Endothelial cell of umbilical vein (primary cell): ENCODE results near the gene HTRA3. TPM values are rescaled to one million over a fixed set of nuclear protein-coding genes. Genes with fewer than 3 reads are reported as not detected.

Experiments used
- BruUV-seq: library from RNA; stranded (reverse); fragments of 400-500 nt; replicated peaks from 2 replicates; lab custom pipeline; 2021; lab: Mats Ljungman, UMichigan
- CTCF ChIA-PET: fragments of 300-600, 350-600 bp; sonication (Branson Sonifier 250); formaldehyde crosslinking; loops from one replicate; lab custom pipeline; 2021; ENCODE audit warnings: antibody characterized with exemption, inconsistent platforms; lab: Charles Lee
- POLR2A ChIA-PET: fragments of 300-600, 350-600 bp; sonication (Branson Sonifier 250); formaldehyde crosslinking; loops from one replicate; lab custom pipeline; 2021; ENCODE audit warnings: antibody characterized with exemption, inconsistent platforms; lab: Charles Lee
- DNase-seq: peaks from one replicate; pipeline ENCODE4 v3.0.0-alpha.2; 2011; ENCODE audit warnings: low read depth, low spot score
- FAIRE-seq: peaks from 2 replicates; lab custom pipeline; 2011; peaks lifted over from hg19 to GRCh38; lab: Jason Lieb, UNC
- H2AFZ ChIP-seq: 2 replicates; pipeline ENCODE4 v1.6.0; 2012; ENCODE audit warnings: low read depth, low read length, control low read depth, inconsistent platforms
- H3K27ac ChIP-seq: 2 replicates; pipeline ENCODE4 v1.5.1; 2011; ENCODE audit warnings: low read depth, mild to moderate bottlenecking, control low read depth, low read length, moderate library complexity; ENCODE audit not compliant: insufficient read depth
- H3K27me3 ChIP-seq, 2 experiments: 2 replicates each; pipeline versions ENCODE4 v1.6.0 to v1.6.1; 2011; ENCODE audit warnings: low read length in 2 of 2, mixed read lengths in 1 of 2; ENCODE audit not compliant: control insufficient read depth in 2 of 2, insufficient read depth in 2 of 2
- H3K36me3 ChIP-seq, 2 experiments: 2 replicates in 1 of 2; 3 replicates in 1 of 2; pipeline ENCODE4 v1.5.1; 2011; ENCODE audit warnings: low read length in 2 of 2, mild to moderate bottlenecking in 1 of 2, moderate library complexity in 1 of 2; ENCODE audit not compliant: control insufficient read depth in 2 of 2, insufficient read depth in 2 of 2; ENCODE audit errors: extremely low read depth in 1 of 2
- H3K4me1 ChIP-seq: 3 replicates; pipeline ENCODE4 v1.5.1; 2011; ENCODE audit warnings: mild to moderate bottlenecking, low read length; ENCODE audit not compliant: control insufficient read depth, insufficient read depth; ENCODE audit errors: extremely low read depth
- H3K4me2 ChIP-seq: 2 replicates; pipeline ENCODE4 v1.6.1; 2011; ENCODE audit warnings: low read length, control low read depth, mixed read lengths; ENCODE audit not compliant: insufficient read depth
- H3K4me3 ChIP-seq, 3 experiments: fragments of 200-600 bp in 1 of 3; sonication (generic), shearing (Covaris generic) in 1 of 3; replicated peaks in 1 of 3; 2 replicates each; pipeline ENCODE4 v1.5.1; 2011 to 2016; ENCODE audit warnings: control low read depth in 3 of 3, low read length in 3 of 3, mild to moderate bottlenecking in 2 of 3, inconsistent platforms in 1 of 3, low read depth in 1 of 3, moderate library complexity in 1 of 3; ENCODE audit not compliant: insufficient read depth in 1 of 3
- H3K79me2 ChIP-seq: 2 replicates; pipeline ENCODE4 v1.6.0; 2012; ENCODE audit warnings: low read length, inconsistent platforms; ENCODE audit not compliant: control insufficient read depth, insufficient read depth
- H3K9ac ChIP-seq: replicated peaks from 2 replicates; pipeline ENCODE3; 2011; ENCODE audit warnings: low read length, control low read depth; ENCODE audit not compliant: insufficient read depth; ENCODE audit errors: extremely low read depth
- H3K9me1 ChIP-seq: replicated peaks from 3 replicates; pipeline ENCODE4 v1.6.0; 2011; ENCODE audit warnings: mild to moderate bottlenecking, low read length; ENCODE audit not compliant: control insufficient read depth, insufficient read depth; ENCODE audit errors: extremely low read depth
- H3K9me3 ChIP-seq: replicated peaks from 2 replicates; pipeline ENCODE4 v1.5.1; 2012; ENCODE audit warnings: low read length, inconsistent platforms; ENCODE audit not compliant: control insufficient read depth, insufficient read depth
- H4K20me1 ChIP-seq: replicated peaks from 2 replicates; pipeline ENCODE3; 2011; ENCODE audit warnings: mild to moderate bottlenecking, low read length; ENCODE audit not compliant: control insufficient read depth, insufficient read depth; ENCODE audit errors: extremely low read depth
- CTCF ChIP-seq, 2 donors: IDR thresholded peaks; 1 replicate in 1 of 2; 2 replicates in 1 of 2; pipeline ENCODE4 v1.5.1; 2011; ENCODE audit warnings: low read length in 2 of 2, mild to moderate bottlenecking in 2 of 2, moderate library complexity in 2 of 2, control low read depth in 1 of 2, inconsistent platforms in 1 of 2, low read depth in 1 of 2; ENCODE audit not compliant: insufficient read depth in 1 of 2; ENCODE audit errors: extremely low read depth in 1 of 2
- EZH2 ChIP-seq: IDR thresholded peaks from 2 replicates; pipeline ENCODE4 v1.6.1; 2012; ENCODE audit warnings: borderline replicate concordance, low read depth, mild to moderate bottlenecking, moderate library complexity, low read length, inconsistent platforms; ENCODE audit not compliant: severe bottlenecking
- FOS ChIP-seq: IDR thresholded peaks from 2 replicates; pipeline ENCODE4 v1.6.1; 2011; ENCODE audit warnings: mild to moderate bottlenecking, low read length, moderate library complexity, borderline replicate concordance; ENCODE audit not compliant: insufficient read depth
- GATA2 ChIP-seq: IDR thresholded peaks from 2 replicates; pipeline ENCODE4 v1.7.0; 2011; ENCODE audit warnings: low read depth, mild to moderate bottlenecking, moderate library complexity, mixed read lengths, low read length; ENCODE audit not compliant: insufficient read length, insufficient read depth
- JUN ChIP-seq: IDR thresholded peaks from 2 replicates; pipeline ENCODE4 v1.6.1; 2011; ENCODE audit warnings: borderline replicate concordance, low read depth; ENCODE audit not compliant: insufficient read length, insufficient read depth
- MAX ChIP-seq: IDR thresholded peaks from 2 replicates; pipeline ENCODE4 v1.6.1; 2011; ENCODE audit not compliant: insufficient read depth, insufficient read length
- MYC ChIP-seq: IDR thresholded peaks from one replicate; pipeline ENCODE4 v1.6.1; 2011; ENCODE audit warnings: mild to moderate bottlenecking, low read depth, low read length
- POLR2A ChIP-seq: IDR thresholded peaks from 2 replicates; pipeline ENCODE4 v1.6.1; 2012; ENCODE audit warnings: low read depth, mild to moderate bottlenecking, control low read depth, low read length
- POLR2AphosphoS5 ChIP-seq: IDR thresholded peaks from 2 replicates; pipeline ENCODE4 v1.6.1; 2012; ENCODE audit warnings: low read depth, mild to moderate bottlenecking, control low read depth, low read length, moderate library complexity; ENCODE audit not compliant: insufficient read depth
- dilution Hi-C: fragments of 300-500 bp; cut with MboI; formaldehyde crosslinking; loops from one replicate; pipeline ENCODE4 v1.15.0; 2019; ENCODE audit warnings: low sequenced_read_pairs; ENCODE audit not compliant: extremely low pct_ligation_motif_present
- intact Hi-C: fragments of 100-400 bp; cut with micrococcal nuclease; formaldehyde crosslinking; loops from one replicate; pipeline ENCODE4 v1.10.0; 2022
- polyA plus RNA-seq, 4 experiments: library from polyadenylated mRNA; depleted of rRNA in 3 of 4; stranded (reverse) in 3 of 4; unstranded in 1 of 4; fragments of >200 nt; gene quantifications; 2 replicates each; pipeline versions ENCODE4 v1.2.1 to v1.2.3, GENCODE V29; 2011 to 2012; ENCODE audit warnings: missing spikeins in 1 of 4
- total RNA-seq: library from RNA; stranded (reverse); gene quantifications from 2 replicates; pipeline ENCODE4 v1.2.3, GENCODE V29; 2021

The HTRA3 gene
- total and polyA plus RNA-seq, 2 donors (not counting 3 experiments of a cell fraction or from before 2014, with no cell fraction given), result 9.0 to 12.0 TPM

- DNase-seq, result no peak
- H3K27ac ChIP-seq, result no peak overlapping the region
- no peak overlapping the region for H3K4me2 ChIP-seq
- no peaks in the 10 kb centered on the region for H3K36me3 ChIP-seq
- no peaks in the 10 kb centered on the region for H3K27me3 ChIP-seq
- dilution Hi-C loops (no loop called here), intact Hi-C loops (no loop called here)
- POLR2A ChIA-PET, result no interaction called here
- TF ChIP-seq POLR2AphosphoS5 (no peak), POLR2A (no peak), CTCF (IDR thresholded peaks at IDR 0.05; ENCODE audit: extremely low read depth in 1 of 2, insufficient read depth in 1 of 2, low read depth in 1 of 2, low read length in 2 of 2) (no peak), MYC (no peak), EZH2 (no peak), JUN (no peak), GATA2 (no peak), MAX (no peak), FOS (no peak)
- no TSS peak for BruUV-seq
- no peaks in the 10 kb centered on the region for H4K20me1 ChIP-seq
- no peak overlapping the region for H2AFZ ChIP-seq
- FAIRE-seq, result no peak
- no peaks in the 10 kb centered on the region for H3K9me1 ChIP-seq
- H3K9me3 ChIP-seq, result no peaks in the 10 kb centered on the region
- H3K79me2 ChIP-seq, result no peaks in the 10 kb centered on the region
- no peaks in the 10 kb centered on the region for H3K4me1 ChIP-seq
- no peak overlapping the region for H3K9ac ChIP-seq
- CTCF ChIA-PET, result interaction anchor here (1.1 kb wide), 1 partner anchor 27 kb away, joined by 5 read pairs; no protein-coding TSS in a partner anchor
- no peak overlapping the region for H3K4me3 ChIP-seq
Measured at GRCh38 chr4:8294036-8294435, 24.5 kb downstream of the HTRA3 start.
